Brain pericyte (primary cell): ENCODE results near the gene NKD2.
"Not testable (repeated sequence)": the region's sequence is repeated elsewhere in the genome, so short reads cannot be mapped to it uniquely, and the experiment has no call there.

Source experiments
- DNase-seq: peaks from one replicate; pipeline ENCODE4 v3.0.0-alpha.2; 2012; ENCODE audit warnings: low read depth, low spot score

NKD2 gene

GRCh38 chr5:1073239-1074102 is 64.9 kb downstream of the NKD2 start:
- DNase-seq: no peak

- DNase-seq: no peak
These were observed 65.6 kb downstream of the NKD2 start for GRCh38 chr5:1074226-1074625.

- no peak for DNase-seq
These were observed 66.4 kb downstream of the NKD2 start for GRCh38 chr5:1074816-1075554.

- no peak for DNase-seq
These were observed 66.9 kb downstream of the NKD2 start for GRCh38 chr5:1075555-1075881.

- no peak for DNase-seq
These were observed 67.3 kb downstream of the NKD2 start for GRCh38 chr5:1075931-1076330.

GRCh38 chr5:1076406-1076805 is 67.8 kb downstream of the NKD2 start:
- DNase-seq: no peak

GRCh38 chr5:1077026-1077425 is 68.4 kb downstream of the NKD2 start:
- no peak for DNase-seq

GRCh38 chr5:1077491-1078020 is 69.0 kb downstream of the NKD2 start:
- DNase-seq: no peak

- no peak for DNase-seq
These were observed 69.6 kb downstream of the NKD2 start for GRCh38 chr5:1078206-1078605.

GRCh38 chr5:1078851-1079250 is 70.2 kb downstream of the NKD2 start:
- DNase-seq: no peak

GRCh38 chr5:1079486-1079885 is 70.9 kb downstream of the NKD2 start:
- DNase-seq: no peak

- no peak for DNase-seq
These were observed 71.4 kb downstream of the NKD2 start for GRCh38 chr5:1079961-1080360.

GRCh38 chr5:1080432-1080831 is 71.8 kb downstream of the NKD2 start:
- no peak for DNase-seq

- DNase-seq: no peak
These were observed 72.9 kb downstream of the NKD2 start for GRCh38 chr5:1081519-1081918.

- DNase-seq: not testable (repeated sequence)
These were observed 74.4 kb downstream of the NKD2 start for GRCh38 chr5:1083026-1083425.

GRCh38 chr5:1083823-1084605 is 75.4 kb downstream of the NKD2 start:
- DNase-seq: no peak

GRCh38 chr5:1085391-1085790 is 76.8 kb downstream of the NKD2 start:
- no peak for DNase-seq

- DNase-seq: no peak
These were observed 77.5 kb downstream of the NKD2 start for GRCh38 chr5:1086137-1086536.

GRCh38 chr5:1086871-1087270 is 78.3 kb downstream of the NKD2 start:
- DNase-seq: no peak

- no peak for DNase-seq
These were observed 78.8 kb downstream of the NKD2 start for GRCh38 chr5:1087428-1087827.

GRCh38 chr5:1088031-1088430 is 79.4 kb downstream of the NKD2 start:
- DNase-seq: no peak
